HEK293T (cell line): ENCODE results near the gene MCL1.
"Not testable (repeated sequence)": the region's sequence is repeated elsewhere in the genome, so short reads cannot be mapped to it uniquely, and the experiment has no call there.

Experiments used
- ARNT ChIP-seq: fragments of 450-650 bp; IDR thresholded peaks from 2 replicates; pipeline ENCODE4 v1.6.1; 2017; ENCODE audit warnings: mild to moderate bottlenecking
- BHLHE40 ChIP-seq: fragments of 450-650 bp; IDR thresholded peaks from 2 replicates; pipeline ENCODE4 v1.6.1; 2016; ENCODE audit warnings: mild to moderate bottlenecking, moderate library complexity, borderline replicate concordance
- ELF4 ChIP-seq: fragments of 450-650 bp; IDR thresholded peaks from 2 replicates; pipeline ENCODE4 v1.6.1; 2017; ENCODE audit warnings: antibody characterized with exemption
- FOXA1 ChIP-seq: fragments of 450-650 bp; IDR thresholded peaks from 2 replicates; pipeline ENCODE4 v1.6.1; 2016; ENCODE audit warnings: mild to moderate bottlenecking
- FOXM1 ChIP-seq: fragments of 450-650 bp; IDR thresholded peaks from 2 replicates; pipeline ENCODE4 v1.6.1; 2017; ENCODE audit warnings: mild to moderate bottlenecking, borderline replicate concordance
- NFRKB ChIP-seq: fragments of 450-650 bp; IDR thresholded peaks from 2 replicates; pipeline ENCODE4 v1.6.1; 2016; ENCODE audit warnings: mild to moderate bottlenecking, moderate library complexity
- PKNOX1 ChIP-seq: fragments of 450-650 bp; IDR thresholded peaks from 2 replicates; pipeline ENCODE4 v1.6.1; 2016
- SUZ12 ChIP-seq: fragments of 450-650 bp; IDR thresholded peaks from 2 replicates; pipeline ENCODE4 v1.6.1; 2016; ENCODE audit warnings: mild to moderate bottlenecking

GRCh38 chr1:150581962-150582361 lies 2.6 kb upstream of the MCL1 start:
- TF ChIP-seq ELF4, SUZ12, FOXA1, PKNOX1, FOXM1, ARNT, BHLHE40, NFRKB: not testable (repeated sequence)
